ENCODE results near the gene PNPLA7. TPM values are rescaled to one million over a fixed set of nuclear protein-coding genes. Genes with fewer than 3 reads are reported as not detected.

The PNPLA7 gene
- total and polyA plus RNA-seq, 2 of the 13 experiments (the other 11 are each of a cell fraction or from before 2014, with no cell fraction given) = 0.42 to 1.5 TPM

- peak; percentile 82; the same call in 1 of the 2 replicates for TF ChIP-seq IRF1 (CRISPR knock-in tag; IDR thresholded peaks at IDR 0.05; ENCODE audit: low read depth)
- TF ChIP-seq NFIC (IDR thresholded peaks at IDR 0.05; ENCODE audit: low read length) = no peak
- no peak for TF ChIP-seq PPARG (CRISPR knock-in tag; conservative IDR thresholded peaks at IDR 0.05)
- TF ChIP-seq ZNF274 (CRISPR knock-in tag; IDR thresholded peaks at IDR 0.05) = peak; percentile 71; the same call in 1 of the 2 replicates
- TF ChIP-seq BATF2 (CRISPR knock-in tag; IDR thresholded peaks at IDR 0.05) = 0 out of 2 replicates have a peak, but pooled peaks have one; percentile 61
- TF ChIP-seq EHMT2 (IDR thresholded peaks at IDR 0.05; ENCODE audit: borderline replicate concordance, low read depth, low read length) = no peak
- TF ChIP-seq SKIL (CRISPR knock-in tag; IDR thresholded peaks at IDR 0.05; ENCODE audit: borderline replicate concordance) = no peak
- no peak for TF ChIP-seq ZNF629 (CRISPR knock-in tag; conservative IDR thresholded peaks at IDR 0.05)
- 0 out of 2 replicates have a peak, but pooled peaks have one; percentile 28 for TF ChIP-seq ZNF616 (CRISPR knock-in tag; IDR thresholded peaks at IDR 0.05; ENCODE audit: low read depth)
- TF ChIP-seq ZNF205 (CRISPR knock-in tag; IDR thresholded peaks at IDR 0.05) = no peak; the same call in 1 of the 2 replicates
- no peak for TF ChIP-seq ARID3A (IDR thresholded peaks at IDR 0.05; ENCODE audit: low read depth, low read length)
- TF ChIP-seq ZNF670 (CRISPR knock-in tag; IDR thresholded peaks at IDR 0.05; ENCODE audit: borderline replicate concordance) = 0 out of 2 replicates have a peak, but pooled peaks have one; percentile 22
- TF ChIP-seq IKZF4 (CRISPR knock-in tag; IDR thresholded peaks at IDR 0.05; ENCODE audit: borderline replicate concordance, low read depth, not compliant biosample characterization) = peak; percentile 77
- TF ChIP-seq ZNF230 (CRISPR knock-in tag; IDR thresholded peaks at IDR 0.05) = peak; percentile 23; the same call in 1 of the 2 replicates
- TF ChIP-seq LCORL (IDR thresholded peaks at IDR 0.05) = no peak
- TF ChIP-seq LCORL (CRISPR knock-in tag; IDR thresholded peaks at IDR 0.05) = peak; percentile 59
- TF ChIP-seq PREB (CRISPR knock-in tag; IDR thresholded peaks at IDR 0.05) = no peak
- TF ChIP-seq HDAC2 (CRISPR knock-in tag; IDR thresholded peaks at IDR 0.05) = peak; percentile 75
- TF ChIP-seq CTCF (CRISPR knock-in tag; IDR thresholded peaks at IDR 0.05) = peak; percentile 95
- TF ChIP-seq ZNF333 (CRISPR knock-in tag; IDR thresholded peaks at IDR 0.05; ENCODE audit: borderline replicate concordance) = peak; percentile 52; the same call in 1 of the 2 replicates
Measured at GRCh38 chr9:137578518-137579258, 28.5 kb upstream of the PNPLA7 start, which contains the start of gene DPH7 (continued).

Data from HepG2 (cell line).